GM12878 (cell line): ENCODE measurements around the gene PPP1R3F. TPM values are rescaled to one million over a fixed set of nuclear protein-coding genes. Genes with fewer than 3 reads are reported as not detected.

Source experiments
- ATAC-seq: fragments of 200-7000 bp; cut with Tn5 transposase; 3 replicates; pipeline ENCODE4 v1.9.1; 2020; ENCODE audit warnings: mild to moderate bottlenecking, moderate library complexity
- BruUV-seq: library from RNA; stranded (reverse); fragments of 400-500 nt; replicated peaks from 2 replicates; lab custom pipeline; 2021; lab: Mats Ljungman, UMichigan
- CTCF ChIA-PET: fragments of 300-600 bp; sonication (Branson Sonifier 250); formaldehyde crosslinking; extraction: SDS; loops from one replicate; lab custom pipeline; 2021; ENCODE audit warnings: inconsistent platforms; lab: Yijun Ruan, JAX
- POLR2A ChIA-PET: fragments of 350-600 bp; formaldehyde crosslinking; extraction: SDS; loops from one replicate; lab custom pipeline; 2021; ENCODE audit warnings: inconsistent platforms; lab: Charles Lee
- RAD21 ChIA-PET: fragments of 300-600 bp; sonication (Branson Sonifier 250); formaldehyde crosslinking; loops from one replicate; lab custom pipeline; 2023; ENCODE audit warnings: antibody characterized with exemption; ENCODE audit not compliant: unreplicated experiment; lab: Charles Lee
- SMC1A ChIA-PET: fragments of 300-600 bp; sonication (Branson Sonifier 250); formaldehyde crosslinking; loops from one replicate; lab custom pipeline; 2023; ENCODE audit not compliant: unreplicated experiment, uncharacterized antibody; lab: Charles Lee
- DNase-seq: peaks from one replicate; pipeline ENCODE4 v3.0.0-alpha.2; 2011; ENCODE audit warnings: low read depth, low spot score
- FAIRE-seq: peaks from 3 replicates; lab custom pipeline; 2011; peaks lifted over from hg19 to GRCh38; lab: Jason Lieb, UNC
- H2AFZ ChIP-seq: 2 replicates; pipeline ENCODE4 v1.6.0; 2011; ENCODE audit warnings: low read depth, low read length, control low read depth; ENCODE audit not compliant: control insufficient read depth
- H3K27ac ChIP-seq: 2 replicates; pipeline ENCODE4 v1.5.1; 2011; ENCODE audit warnings: control low read depth; ENCODE audit not compliant: control insufficient read depth, insufficient read depth
- H3K27me3 ChIP-seq, 2 experiments: replicated peaks in 1 of 2; 2 replicates each; pipeline versions ENCODE4 v1.6.0 to v1.6.1; 2011; ENCODE audit warnings: low read length in 1 of 2; ENCODE audit not compliant: control insufficient read depth in 2 of 2, insufficient read depth in 2 of 2
- H3K36me3 ChIP-seq, 2 experiments: 2 replicates each; pipeline ENCODE4 v1.5.1; 2011; ENCODE audit warnings: low read length in 1 of 2; ENCODE audit not compliant: control insufficient read depth in 2 of 2, insufficient read depth in 2 of 2
- H3K4me1 ChIP-seq: 2 replicates; pipeline ENCODE4 v1.6.1; 2011; ENCODE audit warnings: mild to moderate bottlenecking, low read length, moderate library complexity, mixed read lengths; ENCODE audit not compliant: control insufficient read depth, insufficient read depth
- H3K4me2 ChIP-seq: 2 replicates; pipeline ENCODE4 v1.6.0; 2011; ENCODE audit warnings: control low read depth; ENCODE audit not compliant: control insufficient read depth, insufficient read depth
- H3K4me3 ChIP-seq: fragments of 200-600 bp; sonication (generic); 2 replicates; pipeline ENCODE4 v1.5.1; 2016
- H3K79me2 ChIP-seq: 2 replicates; pipeline ENCODE4 v1.6.0; 2011; ENCODE audit warnings: low read length; ENCODE audit not compliant: control insufficient read depth, insufficient read depth
- H3K9ac ChIP-seq: 2 replicates; pipeline ENCODE4 v1.8.0; 2011; ENCODE audit warnings: low read length, control low read depth, mixed read lengths; ENCODE audit not compliant: control insufficient read depth, insufficient read depth
- H3K9me3 ChIP-seq: replicated peaks from 3 replicates; pipeline ENCODE4 v1.5.1; 2011; ENCODE audit warnings: mild to moderate bottlenecking, low read length; ENCODE audit not compliant: control insufficient read depth, insufficient read depth
- H4K20me1 ChIP-seq: 2 replicates; pipeline ENCODE4 v1.6.0; 2011; ENCODE audit not compliant: control insufficient read depth, insufficient read depth
- ETV6 ChIP-seq, 2 experiments: fragments of 450-650 bp in 1 of 2; IDR thresholded peaks in 1 of 2; conservative IDR thresholded peaks in 1 of 2; 2 replicates each; pipeline ENCODE4 v1.6.1; 2014; ENCODE audit warnings: antibody characterized with exemption in 1 of 2, borderline replicate concordance in 1 of 2, low read depth in 1 of 2, mild to moderate bottlenecking in 1 of 2, moderate library complexity in 1 of 2
- PRDM15 ChIP-seq: fragments of 450-650 bp; formaldehyde crosslinking; IDR thresholded peaks from 2 replicates; pipeline ENCODE4 v1.4.0; 2020; ENCODE audit warnings: mild to moderate bottlenecking, moderate library complexity
- WGBS: methylation state at CpG from one replicate; pipeline ENCODE4 v1.1.6; 2016; ENCODE audit warnings: low lambda C conversion rate; ENCODE audit not compliant: insufficient replicate concordance, insufficient coverage; ENCODE audit errors: missing lambda C conversion rate; 5-methylcytosine and 5-hydroxymethylcytosine counted together
- in situ Hi-C: fragments of 300-500 bp; cut with MboI; formaldehyde crosslinking; loops from 9 replicates; pipeline ENCODE4 v1.14.3; 2018; ENCODE audit warnings: mixed read lengths
- intact Hi-C: fragments of 100-400 bp; cut with micrococcal nuclease; formaldehyde crosslinking; loops from one replicate; pipeline ENCODE4 v1.14.2; 2022; ENCODE audit not compliant: unreplicated experiment
- polyA plus RNA-seq, 11 experiments: library from polyadenylated mRNA; depleted of rRNA in 4 of 11; unstranded in 6 of 11; stranded (reverse) in 5 of 11; fragments of >200 nt; fragmentation: Nextera tagmentation in 4 of 11; fragmentation: Illumina TruSeq in 1 of 11; extraction: Ambion mirVana in 4 of 11; extraction: Trizol in 1 of 11; gene quantifications; 1 replicate in 1 of 11; 2 replicates in 10 of 11; pipeline versions ENCODE4 v1.2.1 to v1.2.3, GENCODE V29; 2011 to 2016; ENCODE audit warnings: inconsistent platforms in 2 of 11, missing spikeins in 2 of 11, low read depth in 1 of 11
- total RNA-seq, 4 experiments: library from RNA; depleted of rRNA in 3 of 4; stranded (reverse); fragments of >200 nt in 3 of 4; fragmentation: Illumina TruSeq in 1 of 4; extraction: Trizol in 1 of 4; gene quantifications; 2 replicates each; pipeline versions ENCODE4 v1.2.1 to v1.2.3, GENCODE V29; 2013 to 2021

The PPP1R3F gene
- total and polyA plus RNA-seq, 10 of the 15 experiments (the other 5 are each of a cell fraction or from before 2014, with no cell fraction given), result 0.18 to 4.4 (median 1.00) TPM

DNA sequence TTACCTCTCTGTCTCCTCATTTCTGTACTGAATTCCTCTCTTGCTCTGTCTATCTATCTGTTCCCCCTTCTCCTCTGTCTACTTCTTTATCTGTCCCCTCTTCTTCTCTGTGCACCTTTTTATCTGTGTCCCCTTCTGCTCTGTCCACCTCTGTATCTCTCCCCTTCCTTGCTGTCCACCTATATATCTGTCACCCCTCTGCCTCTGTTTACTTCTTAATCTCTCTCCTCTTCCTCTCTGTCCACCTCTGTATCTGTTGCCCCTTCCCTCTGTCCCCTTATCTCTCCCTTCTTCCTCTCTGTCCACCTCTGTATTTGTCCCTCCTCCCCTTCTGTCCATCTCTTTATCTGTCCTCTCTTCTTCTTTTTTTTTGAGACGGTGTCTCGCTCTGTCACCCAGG is 25.4 kb upstream of the PPP1R3F start (continued):
- no peak for TF ChIP-seq PRDM15 (CRISPR knock-in tag)
- TF ChIP-seq, all 136 proteins: peak for 0

- Histone ChIP-seq H3K9me3 (no peaks in the 10 kb centered on the region), H3K27ac (no peak overlapping the region), H4K20me1 (no peaks in the 10 kb centered on the region), H3K4me2 (no peak overlapping the region), H3K9ac (no peak overlapping the region)
- in situ Hi-C loops, result no loop called here
- POLR2A ChIA-PET, result no interaction called here
- 84% methylated on average over 9 of the region's 10 CpGs for WGBS
- no peak for FAIRE-seq
- no peak for TF ChIP-seq ETV6 (conservative IDR thresholded peaks at IDR 0.05 in 1 of 2, IDR thresholded peaks at IDR 0.05 in 1 of 2; ENCODE audit: borderline replicate concordance in 1 of 2, low read depth in 1 of 2)
- TF ChIP-seq, all 136 proteins: peak for 0
- ATAC-seq (no peak), DNase-seq (no peak)
- Histone ChIP-seq H2AFZ (no peak overlapping the region), H3K36me3 (peaks cover 0 to 2% of the 10 kb centered on the region in 2 experiments; a peak in 2 of 4 replicates), H3K4me3 (no peak overlapping the region), H3K27me3 (no peaks in the 10 kb centered on the region), H3K79me2 (no peaks in the 10 kb centered on the region), H3K4me1 (no peaks in the 10 kb centered on the region)
- ChIA-PET CTCF (no interaction called here), RAD21 (no interaction called here), SMC1A (no interaction called here)
- BruUV-seq, result no TSS peak
- intact Hi-C loops, result no loop called here
Measured at GRCh38 chrX:49246541-49246940, 23.1 kb upstream of the PPP1R3F start.
